ENCODE results near the gene DYNC2I2.

DNA sequence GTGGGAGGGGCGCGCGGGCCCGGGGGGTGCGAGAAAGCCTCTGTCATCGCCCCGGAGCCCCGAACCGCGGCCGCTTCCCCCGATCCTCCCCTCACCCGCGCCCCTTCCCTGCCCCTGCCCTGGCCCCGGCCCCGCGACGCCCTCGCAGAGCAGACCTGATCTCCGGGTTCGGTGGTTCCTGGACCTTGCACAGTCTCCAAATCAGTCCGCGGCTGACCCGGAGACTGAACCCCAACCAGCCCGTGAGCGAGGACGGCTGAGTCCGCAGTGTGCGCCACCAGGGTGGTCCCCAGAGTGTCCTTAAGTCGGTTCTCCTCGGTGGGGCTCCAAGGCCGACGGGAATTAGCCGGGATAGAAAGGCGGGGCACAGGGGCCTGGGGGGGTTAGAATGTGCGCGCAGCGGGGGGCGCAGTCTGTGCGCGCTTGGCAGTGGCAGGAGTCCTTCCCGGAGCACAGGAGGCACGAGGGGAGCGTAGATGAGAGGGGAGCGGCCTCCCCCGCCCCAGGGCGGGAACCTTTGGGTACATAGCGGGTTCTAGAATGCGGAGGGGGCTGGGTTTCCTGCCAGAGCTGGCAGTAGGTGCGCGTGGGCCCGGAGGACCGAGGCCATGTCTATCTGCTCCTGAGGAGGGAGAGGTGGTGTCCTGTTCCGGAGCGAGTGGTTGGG is 46.4 kb upstream of the DYNC2I2 start:
- no peak for TF ChIP-seq YY1 (IDR thresholded peaks at IDR 0.05; ENCODE audit: insufficient read depth, insufficient read length)
- TF ChIP-seq ZNF274 (IDR thresholded peaks at IDR 0.05; ENCODE audit: low read depth, low read length): no peak
- no peak for TF ChIP-seq SUZ12 (IDR thresholded peaks at IDR 0.05; ENCODE audit: extremely low read depth, insufficient read depth, insufficient read length)
